Activated T-helper 2 cell treated with anti-CD3 and anti-CD28 coated beads, Interferon-gamma antibody, Interleukin-2, Interleukin-4, amounts not matched to agents 10 μg/mL and 5 μg/mL and 100 μg/mL, durations not matched to agents 14 hours and 24 hours and 36 hours (primary cell): ENCODE data around the gene TTK. TPM values are rescaled to one million over a fixed set of nuclear protein-coding genes. Genes with fewer than 3 reads are reported as not detected.

Source experiments
- DNase-seq: peaks from one replicate; pipeline ENCODE4 v3.0.0; 2021; ENCODE audit warnings: low spot score
- H3K27ac Mint-ChIP-seq: one replicate; pipeline ENCODE4 v1.8.0; 2021; ENCODE audit warnings: mixed read lengths
- H3K27me3 Mint-ChIP-seq: one replicate; pipeline ENCODE4 v1.8.0; 2021; ENCODE audit warnings: low read depth, mixed read lengths
- H3K36me3 Mint-ChIP-seq: one replicate; pipeline ENCODE4 v1.8.0; 2021; ENCODE audit warnings: low read depth, mixed read lengths
- H3K4me1 Mint-ChIP-seq: one replicate; pipeline ENCODE4 v1.8.0; 2021; ENCODE audit warnings: low read depth, mixed read lengths
- H3K4me3 Mint-ChIP-seq: one replicate; pipeline ENCODE4 v1.8.0; 2021; ENCODE audit warnings: low read depth, mild to moderate bottlenecking, moderate library complexity, mixed read lengths
- H3K9me3 Mint-ChIP-seq: one replicate; pipeline ENCODE4 v1.8.0; 2021; ENCODE audit warnings: mixed read lengths
- intact Hi-C: fragments of 100-400 bp; cut with micrococcal nuclease; formaldehyde crosslinking; loops from one replicate; pipeline ENCODE4 v1.15.1; 2023
- total RNA-seq: library from RNA; stranded (reverse); gene quantifications from 2 replicates; pipeline ENCODE4 v1.2.3, GENCODE V29; 2022

TTK gene
- 25.5 and 26.2 TPM in 2 replicates for total RNA-seq

DNA sequence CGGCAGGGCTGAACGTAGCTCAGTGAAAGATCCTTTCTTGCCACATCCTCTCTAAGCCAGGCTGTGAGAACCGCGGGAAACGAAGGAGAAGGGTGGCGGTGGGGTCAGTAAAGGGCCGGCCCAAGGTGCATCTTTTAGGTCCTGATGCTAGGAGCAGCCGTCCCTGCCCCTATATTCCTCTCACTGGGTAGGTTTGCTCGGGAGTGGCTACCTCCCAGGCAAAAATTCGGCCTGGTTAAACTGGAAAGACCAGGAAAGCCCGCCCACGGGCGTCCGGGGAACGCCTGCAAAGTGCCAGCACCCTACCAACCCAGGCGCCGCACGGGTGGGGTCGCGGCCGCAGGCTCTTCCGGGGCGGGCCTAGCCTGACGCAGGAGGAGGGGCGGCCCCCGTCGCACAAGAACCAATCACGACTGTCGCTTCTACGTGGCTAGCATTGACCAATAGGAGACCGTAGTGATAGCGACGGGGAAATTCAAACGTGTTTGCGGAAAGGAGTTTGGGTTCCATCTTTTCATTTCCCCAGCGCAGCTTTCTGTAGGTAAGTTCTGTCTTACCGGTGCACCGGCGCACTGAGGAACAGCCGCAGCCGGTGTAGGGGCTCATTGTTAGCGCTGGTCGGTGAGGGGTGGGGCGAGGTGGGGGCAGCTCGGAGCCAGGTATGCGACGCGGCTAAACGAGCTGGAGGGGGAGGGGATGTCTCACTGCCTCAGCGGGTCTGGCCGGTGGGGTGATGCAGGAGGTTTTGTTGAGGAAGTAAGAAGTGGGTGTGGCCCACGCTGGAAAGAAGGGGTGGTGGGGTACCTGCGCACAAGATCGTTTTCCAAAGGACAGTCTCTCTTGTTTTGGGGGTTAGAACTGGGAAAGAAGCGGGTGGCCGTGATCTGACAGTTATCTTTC lies at the start of gene TTK:
TSS of gene TTK (plus strand) at position 477 of the 900 bp plus-strand sequence. CDS start 1,195 bp downstream, outside the sequence.
- H3K36me3 Mint-ChIP-seq, result peaks cover 32% of the 10 kb centered on the region
- H3K4me1 Mint-ChIP-seq, result peaks cover 42% of the 10 kb centered on the region
- peak; percentile 92 for DNase-seq
- peaks cover 8% of the 10 kb centered on the region for H3K27me3 Mint-ChIP-seq
- intact Hi-C loops, result loop anchor here (1.0 to 5.0 kb wide), 5 partner anchors 58 to 1749 kb away; partner anchors contain the start of genes BCKDHB and ELOVL4
- no peaks in the 10 kb centered on the region for H3K9me3 Mint-ChIP-seq
- peak within 1 kb of the TSS; percentile 94 for H3K27ac Mint-ChIP-seq
- H3K4me3 Mint-ChIP-seq, result peak within 1 kb of the TSS; percentile 92

- Mint-ChIP-seq H3K36me3 (no peaks in the 10 kb centered on the region), H3K4me3 (no peak overlapping the region), H3K27ac (no peak overlapping the region), H3K27me3 (peaks cover 24% of the 10 kb centered on the region), H3K4me1 (no peaks in the 10 kb centered on the region), H3K9me3 (no peaks in the 10 kb centered on the region)
- intact Hi-C loops, result no loop called here
- no peak for DNase-seq
These were observed 49.6 kb upstream of the TTK start for GRCh38 chr6:79954849-79955248.

DNA sequence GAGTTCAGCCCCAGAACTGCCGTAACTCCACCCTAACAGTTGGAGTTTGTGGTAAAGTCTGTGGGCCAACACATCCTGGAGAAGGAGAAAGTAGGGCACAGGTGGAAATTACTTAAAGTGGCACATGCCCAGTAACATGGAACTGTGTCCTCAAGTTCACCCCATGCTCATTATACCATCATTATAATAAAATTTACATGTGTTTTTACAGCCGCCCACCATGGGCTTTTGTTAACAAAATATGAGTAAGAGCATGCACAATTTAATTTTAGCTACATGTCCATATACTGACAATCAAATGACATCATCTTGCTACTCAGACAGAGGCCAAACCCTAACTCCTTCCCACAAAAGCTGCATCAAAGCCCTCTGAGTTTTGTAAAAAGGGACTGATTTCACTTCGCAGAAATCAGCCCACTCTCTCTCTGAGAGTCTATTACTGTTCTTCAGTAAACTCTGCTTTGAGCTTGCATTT lies 39.8 kb upstream of the TTK start:
- H3K4me1 Mint-ChIP-seq, result no peaks in the 10 kb centered on the region
- no peaks in the 10 kb centered on the region for H3K36me3 Mint-ChIP-seq
- no peak overlapping the region for H3K27ac Mint-ChIP-seq
- H3K4me3 Mint-ChIP-seq, result no peak overlapping the region
- intact Hi-C loops, result no loop called here
- DNase-seq, result no peak
- peaks cover 5% of the 10 kb centered on the region for H3K27me3 Mint-ChIP-seq
- peaks cover 23% of the 10 kb centered on the region for H3K9me3 Mint-ChIP-seq

DNA sequence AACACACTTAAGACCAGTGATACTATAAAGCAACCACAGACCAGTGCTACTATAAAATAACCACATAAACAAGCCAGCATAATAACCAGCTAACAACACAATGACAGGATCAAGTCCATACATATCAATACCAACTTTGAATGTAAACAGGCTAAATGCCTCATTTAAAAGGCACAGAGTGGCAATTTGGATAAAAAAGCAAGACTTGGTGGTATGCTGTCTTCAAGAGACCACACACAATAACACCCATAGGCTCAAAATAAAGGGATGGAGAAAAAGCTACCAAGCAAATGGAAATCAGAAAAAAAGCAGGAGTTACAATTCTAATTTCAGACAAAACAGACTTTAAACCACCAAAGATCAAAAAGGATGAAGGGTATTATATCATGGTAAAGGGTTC lies 37.3 kb upstream of the TTK start:
- intact Hi-C loops, result no loop called here
- H3K27me3 Mint-ChIP-seq, result peaks cover 3% of the 10 kb centered on the region
- H3K4me3 Mint-ChIP-seq, result no peak overlapping the region
- no peak overlapping the region for H3K27ac Mint-ChIP-seq
- peaks cover 27% of the 10 kb centered on the region for H3K9me3 Mint-ChIP-seq
- no peaks in the 10 kb centered on the region for H3K4me1 Mint-ChIP-seq
- no peaks in the 10 kb centered on the region for H3K36me3 Mint-ChIP-seq
- DNase-seq, result no peak

DNA sequence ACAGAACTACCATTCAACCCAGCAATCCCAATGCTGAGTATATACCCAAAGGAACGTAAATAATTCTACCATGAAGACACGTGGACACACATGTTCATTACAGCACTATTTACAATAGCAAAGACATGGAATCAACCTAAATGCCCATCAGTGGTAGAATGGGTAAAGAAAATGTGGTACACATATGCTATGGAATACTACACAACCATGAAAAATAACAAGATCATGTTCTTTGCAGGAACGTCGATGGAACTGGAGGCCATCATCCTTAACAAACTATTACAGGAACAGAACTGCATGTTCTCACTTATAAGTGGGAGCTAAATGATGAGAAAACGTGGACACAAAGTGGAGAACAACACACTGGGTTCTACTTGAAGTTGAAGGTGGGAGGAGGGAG lies 34.7 kb upstream of the TTK start:
- intact Hi-C loops, result no loop called here
- Mint-ChIP-seq H3K9me3 (peaks cover 27% of the 10 kb centered on the region), H3K36me3 (no peaks in the 10 kb centered on the region), H3K27me3 (peaks cover 1% of the 10 kb centered on the region), H3K27ac (no peak overlapping the region), H3K4me1 (no peaks in the 10 kb centered on the region), H3K4me3 (no peak overlapping the region)
- DNase-seq, result no peak

- Mint-ChIP-seq H3K27ac (no peak overlapping the region), H3K27me3 (peaks cover 4% of the 10 kb centered on the region), H3K36me3 (no peaks in the 10 kb centered on the region), H3K4me3 (no peak overlapping the region), H3K9me3 (peaks cover 27% of the 10 kb centered on the region), H3K4me1 (no peaks in the 10 kb centered on the region)
- no peak for DNase-seq
- intact Hi-C loops, result no loop called here
These were observed 33.3 kb upstream of the TTK start for GRCh38 chr6:79971193-79971592.

- Mint-ChIP-seq H3K27ac (no peak overlapping the region), H3K27me3 (peaks cover 7% of the 10 kb centered on the region), H3K36me3 (no peaks in the 10 kb centered on the region), H3K4me1 (no peaks in the 10 kb centered on the region), H3K9me3 (no peaks in the 10 kb centered on the region), H3K4me3 (no peak overlapping the region)
- no peak for DNase-seq
- intact Hi-C loops, result no loop called here
These were observed 22.8 kb upstream of the TTK start for GRCh38 chr6:79981652-79982051.

DNA sequence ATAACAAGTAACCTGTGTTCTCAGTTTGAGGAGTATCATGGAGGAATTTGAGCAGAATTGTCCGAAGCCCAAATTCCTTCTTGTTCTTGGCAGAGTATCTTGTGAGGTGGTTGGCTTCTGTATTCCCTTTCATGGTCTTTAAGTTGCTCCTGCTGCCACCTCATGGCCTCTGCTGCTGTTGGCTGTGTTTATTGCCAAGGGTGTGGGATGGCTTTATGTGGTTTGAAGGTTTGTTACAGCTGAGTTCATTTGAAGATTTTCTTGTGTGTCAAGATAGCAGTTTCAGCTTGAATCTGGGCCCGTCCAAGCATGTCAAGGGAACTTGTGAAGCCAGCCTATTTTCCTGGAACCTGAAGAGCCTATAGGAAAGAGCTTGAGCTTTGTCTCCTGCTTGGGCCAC lies 20.2 kb upstream of the TTK start:
- Mint-ChIP-seq H3K27me3 (peaks cover 5% of the 10 kb centered on the region), H3K36me3 (no peaks in the 10 kb centered on the region), H3K27ac (no peak overlapping the region), H3K4me3 (no peak overlapping the region), H3K4me1 (no peaks in the 10 kb centered on the region), H3K9me3 (no peaks in the 10 kb centered on the region)
- intact Hi-C loops, result no loop called here
- no peak for DNase-seq

DNA sequence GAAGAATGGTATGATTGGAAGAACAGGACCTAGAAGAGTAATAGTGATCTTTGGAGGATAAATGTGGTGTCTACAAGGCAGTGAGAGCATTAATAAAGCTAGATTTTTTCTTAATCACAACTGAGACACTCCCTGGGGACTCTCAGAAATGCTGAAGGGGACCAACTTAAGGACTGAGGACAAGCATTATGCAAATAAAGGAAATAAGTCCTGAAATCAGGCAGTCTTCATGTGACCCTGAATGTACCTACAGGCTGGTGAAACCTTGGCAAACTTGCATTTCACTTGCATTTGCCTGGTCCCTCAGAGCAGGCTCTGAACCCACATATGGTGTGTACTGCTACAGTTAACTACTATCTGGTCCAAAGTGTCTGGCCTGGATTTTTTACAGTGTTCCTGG lies 19.3 kb upstream of the TTK start:
- Mint-ChIP-seq H3K36me3 (no peaks in the 10 kb centered on the region), H3K4me3 (no peak overlapping the region), H3K27ac (no peak overlapping the region), H3K4me1 (no peaks in the 10 kb centered on the region), H3K27me3 (peaks cover 7% of the 10 kb centered on the region), H3K9me3 (no peaks in the 10 kb centered on the region)
- no peak for DNase-seq
- intact Hi-C loops, result no loop called here

DNA sequence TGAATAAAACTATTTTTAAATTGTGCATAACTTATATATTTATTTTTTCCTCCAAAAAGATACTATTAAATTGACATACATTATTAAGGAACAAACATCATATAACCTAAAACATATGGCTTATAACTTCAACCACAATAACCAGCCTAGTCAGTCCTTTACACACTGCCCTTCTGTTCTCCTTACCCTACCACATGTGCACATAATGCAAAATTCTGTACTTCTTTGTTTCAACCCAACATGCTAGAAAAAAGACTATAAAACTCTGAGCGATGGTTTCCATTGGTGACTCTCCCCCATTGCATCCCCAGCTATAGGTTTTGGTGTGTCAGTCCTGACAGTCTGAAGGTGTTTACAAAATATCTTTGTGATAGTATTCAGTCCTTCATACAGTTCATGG lies 14.8 kb upstream of the TTK start:
- Mint-ChIP-seq H3K36me3 (no peaks in the 10 kb centered on the region), H3K4me1 (no peaks in the 10 kb centered on the region), H3K9me3 (no peaks in the 10 kb centered on the region), H3K4me3 (no peak overlapping the region), H3K27ac (no peak overlapping the region), H3K27me3 (peaks cover 4% of the 10 kb centered on the region)
- DNase-seq, result no peak
- intact Hi-C loops, result no loop called here

DNA sequence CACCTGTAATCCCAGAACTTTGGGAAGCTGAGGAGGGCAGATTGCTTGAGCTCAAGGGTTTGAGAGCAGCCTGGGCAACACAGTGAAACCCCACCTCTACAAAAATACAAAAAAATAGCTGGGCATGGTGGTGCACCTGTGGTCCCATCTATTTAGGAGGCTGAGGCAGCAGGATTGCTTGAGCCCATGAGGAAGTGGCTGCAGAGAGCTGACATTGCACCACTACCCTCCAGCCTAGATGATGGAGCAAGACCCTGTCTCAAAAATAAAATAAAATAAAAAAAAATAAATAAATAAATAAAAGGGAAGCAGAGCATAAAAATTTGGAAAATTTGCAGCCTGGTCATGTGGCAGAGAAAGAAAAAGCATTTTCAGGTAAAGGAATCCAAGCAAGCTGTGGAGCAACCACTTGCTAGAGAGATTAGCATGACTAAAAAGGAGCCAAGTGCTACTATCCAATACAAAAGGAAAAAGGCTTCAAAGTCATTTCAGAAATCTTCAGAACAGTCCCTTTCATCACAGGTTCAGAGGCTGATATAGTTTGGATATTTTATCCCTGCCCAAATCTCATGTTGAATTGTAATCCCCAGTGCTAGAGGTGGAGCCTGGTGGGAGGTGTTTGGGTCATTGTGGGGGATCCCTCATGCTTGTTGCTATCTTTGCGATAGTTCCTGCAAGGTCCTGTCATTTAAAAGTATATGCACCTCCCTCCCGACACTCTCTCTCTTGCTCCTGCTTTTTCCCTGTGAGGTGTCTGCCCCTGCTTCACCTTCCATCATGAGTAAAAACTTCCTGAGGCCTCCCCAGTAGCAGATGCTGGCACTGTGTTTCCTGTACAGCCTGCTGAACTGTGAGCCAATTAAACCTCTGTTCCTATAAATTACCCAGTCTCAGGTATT lies 11.2 kb upstream of the TTK start:
- Mint-ChIP-seq H3K27me3 (peaks cover 18% of the 10 kb centered on the region), H3K36me3 (no peaks in the 10 kb centered on the region), H3K4me3 (no peak overlapping the region), H3K9me3 (no peaks in the 10 kb centered on the region), H3K27ac (no peak overlapping the region), H3K4me1 (no peaks in the 10 kb centered on the region)
- intact Hi-C loops, result no loop called here
- no peak for DNase-seq

DNA sequence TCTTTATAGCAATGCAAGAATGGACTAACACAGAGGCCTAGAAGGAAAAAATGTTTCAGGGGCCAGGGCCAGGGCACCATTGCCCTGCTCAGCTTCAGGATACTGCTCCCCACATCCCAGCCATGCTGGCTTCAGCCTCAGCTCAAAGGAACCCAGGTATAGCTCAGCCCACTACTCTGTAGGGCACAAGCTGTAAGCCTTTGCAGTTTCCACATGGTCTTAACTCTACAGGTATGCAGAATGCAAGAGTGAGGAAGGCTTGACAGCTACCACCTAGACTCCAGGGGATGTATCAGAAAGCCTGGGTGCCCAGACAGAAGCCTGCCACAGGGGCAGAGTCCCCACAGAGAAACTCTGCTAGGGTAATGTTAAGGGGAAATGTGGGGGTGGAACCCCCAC lies 10.5 kb upstream of the TTK start:
- H3K4me3 Mint-ChIP-seq, result no peak overlapping the region
- intact Hi-C loops, result no loop called here
- peaks cover 24% of the 10 kb centered on the region for H3K27me3 Mint-ChIP-seq
- H3K27ac Mint-ChIP-seq, result no peak overlapping the region
- H3K36me3 Mint-ChIP-seq, result no peaks in the 10 kb centered on the region
- DNase-seq, result no peak
- H3K4me1 Mint-ChIP-seq, result no peaks in the 10 kb centered on the region
- H3K9me3 Mint-ChIP-seq, result no peaks in the 10 kb centered on the region

- H3K9me3 Mint-ChIP-seq, result no peaks in the 10 kb centered on the region
- H3K27ac Mint-ChIP-seq, result no peak overlapping the region
- DNase-seq, result no peak
- intact Hi-C loops, result no loop called here
- H3K27me3 Mint-ChIP-seq, result peaks cover 32% of the 10 kb centered on the region
- H3K4me3 Mint-ChIP-seq, result no peak overlapping the region
- H3K36me3 Mint-ChIP-seq, result no peaks in the 10 kb centered on the region
- H3K4me1 Mint-ChIP-seq, result peaks cover under 1% of the 10 kb centered on the region
These were observed 6.7 kb upstream of the TTK start for GRCh38 chr6:79997728-79998127.
